DMS 273 (cell line): ENCODE data around the gene MMP1.
"Not testable (repeated sequence)": the region's sequence is repeated elsewhere in the genome, so short reads cannot be mapped to it uniquely, and the experiment has no call there.

Source experiments
- DNase-seq: peaks from one replicate; lab custom pipeline; 2025; ENCODE audit not compliant: unreplicated experiment; lab: John Stamatoyannopoulos, UW

MMP1 gene

DNA sequence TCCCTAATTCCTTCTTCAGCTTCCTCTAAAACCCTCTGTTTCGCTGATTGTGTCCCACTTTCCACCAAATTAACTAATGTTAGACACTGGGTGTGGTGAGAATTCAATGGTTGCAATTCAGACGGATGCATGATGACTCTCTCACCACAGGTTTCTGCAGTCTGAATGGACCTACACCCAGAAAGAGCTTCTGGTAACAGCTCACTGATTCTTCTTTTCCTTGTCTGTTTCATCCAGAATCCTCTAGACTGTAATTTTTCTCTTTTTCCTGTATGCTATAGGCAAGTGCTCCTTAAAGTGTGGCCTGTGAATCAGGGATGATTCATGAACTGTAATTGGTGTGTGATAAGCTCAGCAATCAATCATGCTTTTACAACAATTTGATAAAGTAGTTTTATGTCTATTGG is 35.6 kb downstream of the MMP1 start:
- DNase-seq: no peak

DNA sequence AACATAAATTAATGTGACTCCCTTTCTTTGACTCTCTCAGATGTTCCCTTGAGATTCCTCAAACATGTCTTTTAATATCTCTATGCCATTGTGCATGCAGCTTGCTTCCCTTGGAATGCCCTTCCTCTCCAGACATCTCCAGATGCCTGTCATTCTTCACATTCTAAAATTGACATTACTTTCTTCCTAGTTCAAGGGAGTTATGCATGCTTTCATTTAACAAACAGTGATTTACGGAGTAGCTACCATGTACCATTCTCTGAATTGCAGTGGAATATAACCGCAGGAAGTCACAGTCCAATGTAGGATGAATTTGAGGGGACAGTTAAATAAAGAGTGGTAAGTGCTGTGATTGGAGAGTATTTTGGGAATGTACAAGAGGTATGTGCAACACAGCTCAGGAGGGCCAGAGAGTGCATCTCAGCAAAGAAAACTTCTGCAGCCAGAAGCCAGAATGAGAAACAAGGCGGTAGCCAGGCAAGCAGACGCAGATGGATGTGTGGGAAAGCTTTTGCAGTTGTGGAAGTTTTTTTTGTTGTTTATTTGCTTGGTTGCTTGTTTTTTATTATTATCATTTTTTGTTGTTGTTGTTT is 36.2 kb downstream of the MMP1 start:
- DNase-seq: no peak

- DNase-seq: no peak
Measured at GRCh38 chr11:102760344-102761035, 37.5 kb downstream of the MMP1 start.

GRCh38 chr11:102757823-102758549 is 40.0 kb downstream of the MMP1 start:
- no peak for DNase-seq

DNA sequence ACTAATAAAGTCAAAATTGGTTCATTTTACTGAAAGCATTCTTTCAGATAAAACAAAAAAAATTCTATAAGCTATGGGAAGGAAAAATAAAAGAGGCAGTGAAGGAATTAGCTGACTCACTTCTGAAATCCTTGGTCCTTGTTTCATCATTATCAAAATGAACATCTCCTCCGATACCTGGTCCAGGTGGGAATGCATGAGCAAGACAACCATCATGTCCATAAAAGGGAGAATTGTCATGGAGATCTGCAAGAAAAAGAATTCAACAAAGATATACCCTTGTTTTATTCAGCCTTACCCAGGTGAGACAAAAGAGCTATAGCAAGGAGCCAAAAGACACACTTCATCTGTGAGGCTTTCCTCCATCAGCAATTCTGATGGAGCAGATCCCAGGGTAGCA is 44.7 kb downstream of the MMP1 start:
- DNase-seq: no peak

DNA sequence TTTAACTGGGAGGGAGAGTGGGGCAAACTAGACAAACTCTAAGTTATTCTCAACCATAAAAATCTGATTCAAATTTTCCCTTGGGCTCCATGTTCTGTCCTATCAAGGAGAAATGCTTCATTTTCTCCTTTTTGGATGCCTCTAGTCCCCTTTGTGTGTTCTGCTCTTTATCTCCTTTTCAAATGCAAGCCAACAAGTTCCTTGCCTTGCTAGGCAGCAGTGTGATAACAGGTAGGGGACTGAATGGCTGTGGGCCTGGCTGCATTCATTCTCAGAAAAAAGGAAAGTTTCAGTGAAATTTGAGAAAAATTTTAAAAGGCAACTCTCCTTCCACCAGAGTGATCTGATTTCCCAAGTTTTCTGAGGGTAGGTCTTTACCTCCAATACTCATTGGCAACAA is 46.3 kb downstream of the MMP1 start:
- no peak for DNase-seq

- DNase-seq: no peak
Measured at GRCh38 chr11:102749101-102749722, 48.7 kb downstream of the MMP1 start.

- not testable (repeated sequence) for DNase-seq
Measured at GRCh38 chr11:102746746-102747578, 51.0 kb downstream of the MMP1 start.
